ENCODE results near the gene FRMD1. TPM values are rescaled to one million over a fixed set of nuclear protein-coding genes. Genes with fewer than 3 reads are reported as not detected.

The FRMD1 gene
- total and polyA plus RNA-seq, 2 of the 8 experiments (the other 6 are each of a cell fraction or from before 2014, with no cell fraction given) = 0.36 TPM; not detected in 1

- Histone ChIP-seq H3K79me2 (ENCODE audit: control insufficient read depth in 1 of 2, insufficient read depth in 2 of 2, low read length in 2 of 2) (no peaks in the 10 kb centered on the region), H2BK5ac (ENCODE audit: low read depth, low read length) (no peak overlapping the region), H3K27me3 (replicated peaks in 1 of 4; ENCODE audit: control insufficient read depth in 3 of 4, extremely low read depth in 1 of 4, insufficient read depth in 3 of 4, low read length in 3 of 4) (peaks cover 9 to 30% (median 21%) of the 10 kb centered on the region in 4 experiments; a peak in 6 of 7 replicates), H3K23me2 (ENCODE audit: low read depth, low read length) (no peaks in the 10 kb centered on the region), H3K79me1 (ENCODE audit: low read depth, low read length) (no peaks in the 10 kb centered on the region), H3K14ac (ENCODE audit: insufficient read length) (no peak overlapping the region), H2BK120ac (replicated peaks; ENCODE audit: low read depth, low read length) (no peak overlapping the region), H3K4me2 (ENCODE audit: insufficient read depth in 1 of 2, low read depth in 2 of 2, low read length in 2 of 2) (no peak overlapping the region), H2AFZ (ENCODE audit: low read length) (no peak overlapping the region), H3K4me3 (ENCODE audit: extremely low read depth in 1 of 4, insufficient read depth in 2 of 4, low read depth in 3 of 4, low read length in 4 of 4) (no peak overlapping the region), H3K27ac (ENCODE audit: low read depth, low read length) (no peak overlapping the region), H4K5ac (ENCODE audit: insufficient read length, low read depth, low read length) (no peak overlapping the region), H3K4ac (replicated peaks; ENCODE audit: insufficient read length, low read depth, low read length) (no peak overlapping the region), H3K18ac (ENCODE audit: extremely low read depth, low read length) (no peak overlapping the region), H2BK15ac (ENCODE audit: low read length) (no peak overlapping the region), H3K4me1 (replicated peaks in 1 of 4; ENCODE audit: control insufficient read depth in 3 of 4, insufficient read depth in 4 of 4, low read length in 3 of 4) (peaks cover 0 to 9% (median 2%) of the 10 kb centered on the region in 4 experiments; a peak in 6 of 7 replicates), H4K91ac (replicated peaks; ENCODE audit: insufficient read length, low read length) (no peak overlapping the region), H2BK20ac (ENCODE audit: low read length) (no peak overlapping the region), H3K36me3 (ENCODE audit: control insufficient read depth in 2 of 4, insufficient read depth in 4 of 4, low read length in 3 of 4) (no peaks in the 10 kb centered on the region), H3K23ac (ENCODE audit: insufficient read length) (no peak overlapping the region), H4K20me1 (replicated peaks in 1 of 2; ENCODE audit: control insufficient read depth in 1 of 2, insufficient read depth in 2 of 2, low read length in 2 of 2) (no peaks in the 10 kb centered on the region), H2AK5ac (ENCODE audit: low read depth, low read length) (no peak overlapping the region), H4K8ac (ENCODE audit: extremely low read depth, insufficient read depth, low read length) (no peak overlapping the region), H2BK12ac (ENCODE audit: low read depth, low read length) (no peak overlapping the region), H3K56ac (replicated peaks; ENCODE audit: insufficient read length, low read depth, low read length) (no peak overlapping the region), H3K9me3 (ENCODE audit: insufficient read depth in 2 of 2, low read depth in 1 of 2, low read length in 1 of 2) (no peaks in the 10 kb centered on the region), H3K9ac (replicated peaks in 1 of 4; ENCODE audit: extremely low read depth in 1 of 4, low read depth in 3 of 4, low read length in 3 of 4) (no peak overlapping the region)
- FAIRE-seq (no peak), DNase-seq (ENCODE audit: low read depth in 1 of 2, low spot score in 2 of 2) (no peak)
- CTCF ChIA-PET (ENCODE audit: partially characterized antibody) = interaction anchor here (1.0 to 1.3 kb wide), 3 partner anchors 15 to 29 kb away, joined by 3 read pairs; no protein-coding TSS in a partner anchor
- POLR2A ChIA-PET (ENCODE audit: partially characterized antibody) = no interaction called here
- no peak for TF ChIP-seq FOSL1 (IDR thresholded peaks at IDR 0.05; ENCODE audit: insufficient read depth, low read depth, low read length)
- WGBS, 2 experiments (ENCODE audit: extremely low coverage in 1 of 2, insufficient coverage in 1 of 2, insufficient read length in 1 of 2, insufficient replicate concordance in 2 of 2, low coverage in 1 of 2, low lambda C conversion rate in 2 of 2, missing lambda C conversion rate in 1 of 2) = 95% methylated on average over 10 of the region's 10 CpGs; no CpG with 5 or more reads in 1 of the 2 experiments
Measured at GRCh38 chr6:168104636-168105035, 25.6 kb upstream of the FRMD1 start.
